Mesendoderm (in vitro differentiated cells): ENCODE results near the gene GASK1B.
A peak's percentile ranks its signal among the peaks of the same experiment; 100 is the strongest.

ENCODE experiments used
- DNase-seq: peaks from one replicate; pipeline ENCODE4 v3.0.0; 2013
- H2AK5ac ChIP-seq: 2 replicates; pipeline ENCODE4 v1.6.1; 2013; ENCODE audit warnings: low read length, inconsistent platforms
- H2BK120ac ChIP-seq: 2 replicates; pipeline ENCODE4 v1.6.1; 2013; ENCODE audit warnings: low read depth, mild to moderate bottlenecking, low read length, moderate library complexity, mixed read lengths
- H2BK15ac ChIP-seq: replicated peaks from 2 replicates; pipeline ENCODE4 v1.6.1; 2013; ENCODE audit warnings: low read depth, mild to moderate bottlenecking, moderate library complexity
- H2BK5ac ChIP-seq: 2 replicates; pipeline ENCODE4 v1.6.1; 2013; ENCODE audit warnings: low read length, inconsistent platforms
- H3K18ac ChIP-seq: 2 replicates; pipeline ENCODE4 v1.6.1; 2013; ENCODE audit warnings: mild to moderate bottlenecking, low read length, mixed read lengths
- H3K23ac ChIP-seq: one replicate; pipeline ENCODE4 v1.6.1; 2013; ENCODE audit warnings: low read length
- H3K27ac ChIP-seq: 2 replicates; pipeline ENCODE4 v1.5.1; 2013; ENCODE audit warnings: low read depth, mild to moderate bottlenecking, inconsistent platforms, low read length, moderate library complexity
- H3K27me3 ChIP-seq: 2 replicates; pipeline ENCODE4 v1.6.1; 2013; ENCODE audit warnings: low read length, control low read depth, mild to moderate bottlenecking, inconsistent platforms; ENCODE audit not compliant: insufficient read depth, poor library complexity
- H3K36me3 ChIP-seq: 2 replicates; pipeline ENCODE4 v1.6.1; 2013; ENCODE audit warnings: low read length, inconsistent platforms; ENCODE audit not compliant: control insufficient read depth, insufficient read depth
- H3K4ac ChIP-seq: one replicate; pipeline ENCODE4 v1.6.1; 2013; ENCODE audit warnings: low read depth, mild to moderate bottlenecking, low read length, moderate library complexity
- H3K4me1 ChIP-seq: 2 replicates; pipeline ENCODE4 v1.6.1; 2013; ENCODE audit warnings: low read depth, low read length, inconsistent platforms; ENCODE audit not compliant: control insufficient read depth
- H3K4me2 ChIP-seq: 2 replicates; pipeline ENCODE4 v1.6.1; 2013; ENCODE audit warnings: low read length
- H3K4me3 ChIP-seq: 2 replicates; pipeline ENCODE4 v1.5.1; 2013; ENCODE audit warnings: mild to moderate bottlenecking, low read length
- H3K56ac ChIP-seq: one replicate; pipeline ENCODE4 v1.6.1; 2013; ENCODE audit warnings: low read length
- H3K79me1 ChIP-seq: 2 replicates; pipeline ENCODE4 v1.6.1; 2013; ENCODE audit warnings: low read length, inconsistent platforms
- H3K79me2 ChIP-seq: 2 replicates; pipeline ENCODE4 v1.6.1; 2013; ENCODE audit warnings: mild to moderate bottlenecking, low read length; ENCODE audit not compliant: control insufficient read depth, insufficient read depth
- H3K9ac ChIP-seq: 2 replicates; pipeline ENCODE4 v1.6.1; 2013; ENCODE audit warnings: low read length, inconsistent platforms
- H4K5ac ChIP-seq: one replicate; pipeline ENCODE4 v1.6.1; 2013; ENCODE audit warnings: low read length
- H4K8ac ChIP-seq: one replicate; pipeline ENCODE4 v1.6.1; 2013; ENCODE audit warnings: low read depth, mild to moderate bottlenecking, control low read depth, low read length, moderate library complexity
- WGBS: extraction: QIAGEN DNeasy Blood & Tissue Kit; methylation state at CpG from one replicate; pipeline ENCODE4 v1.1.7; 2013; ENCODE audit warnings: low lambda C conversion rate, missing lambda C conversion rate; ENCODE audit not compliant: insufficient coverage; ENCODE audit errors: extremely low coverage; 5-methylcytosine and 5-hydroxymethylcytosine counted together

The GASK1B gene

GRCh38 chr4:158211222-158211621 lies 38.4 kb upstream of the GASK1B start:
- no CpG with 5 or more reads among the region's 3 CpGs for WGBS
- no peaks in the 10 kb centered on the region for H3K79me2 ChIP-seq
- H3K27me3 ChIP-seq, result no peaks in the 10 kb centered on the region
- no peak overlapping the region for H3K4me2 ChIP-seq
- H2BK15ac ChIP-seq, result no peak overlapping the region
- no peaks in the 10 kb centered on the region for H3K36me3 ChIP-seq
- no peaks in the 10 kb centered on the region for H3K79me1 ChIP-seq
- H4K8ac ChIP-seq, result no peak overlapping the region
- no peak overlapping the region for H3K27ac ChIP-seq
- H3K23ac ChIP-seq, result no peak overlapping the region
- H2AK5ac ChIP-seq, result no peak overlapping the region
- no peak overlapping the region for H3K56ac ChIP-seq
- H2BK5ac ChIP-seq, result no peak overlapping the region
- H3K4me1 ChIP-seq, result peaks cover 2% of the 10 kb centered on the region
- H3K9ac ChIP-seq, result no peak overlapping the region
- no peak overlapping the region for H3K4me3 ChIP-seq
- no peak overlapping the region for H4K5ac ChIP-seq
- H3K18ac ChIP-seq, result no peak overlapping the region
- peak; percentile 50 for DNase-seq
- H2BK120ac ChIP-seq, result no peak overlapping the region
- H3K4ac ChIP-seq, result no peak overlapping the region

GRCh38 chr4:158209825-158210807 lies 37.3 kb upstream of the GASK1B start, which contains the start of gene TMEM144:
Gene TMEM144 (plus strand): TSS chr4:158210486. CDS start chr4:158212668, 2,182 bp downstream.
- Histone ChIP-seq H3K36me3 (no peaks in the 10 kb centered on the region), H2BK5ac (no peak within 1 kb of the TSS), H3K56ac (peak within 1 kb of the TSS; percentile 80), H3K4me3 (no peak within 1 kb of the TSS), H3K79me1 (no peaks in the 10 kb centered on the region), H2AK5ac (no peak within 1 kb of the TSS), H2BK15ac (no peak within 1 kb of the TSS), H3K4me2 (peak within 1 kb of the TSS; percentile 43), H2BK120ac (no peak within 1 kb of the TSS), H3K18ac (no peak within 1 kb of the TSS), H3K4me1 (peaks cover 2% of the 10 kb centered on the region), H3K23ac (no peak within 1 kb of the TSS), H3K79me2 (no peaks in the 10 kb centered on the region), H3K4ac (no peak within 1 kb of the TSS), H4K5ac (no peak within 1 kb of the TSS), H3K27me3 (no peaks in the 10 kb centered on the region), H3K27ac (no peak within 1 kb of the TSS), H3K9ac (peak within 1 kb of the TSS; percentile 21), H4K8ac (no peak within 1 kb of the TSS)
- WGBS, result no CpG with 5 or more reads among the region's 34 CpGs
- DNase-seq, result peak; percentile 94

GRCh38 chr4:158208963-158209640 lies 36.3 kb upstream of the GASK1B start:
- no peak overlapping the region for H3K23ac ChIP-seq
- no peak overlapping the region for H3K56ac ChIP-seq
- DNase-seq, result peak; percentile 13
- H2BK5ac ChIP-seq, result no peak overlapping the region
- H3K27ac ChIP-seq, result no peak overlapping the region
- H3K27me3 ChIP-seq, result no peaks in the 10 kb centered on the region
- WGBS, result no CpG with 5 or more reads among the region's 5 CpGs
- no peak overlapping the region for H2AK5ac ChIP-seq
- no peak overlapping the region for H3K4me2 ChIP-seq
- no peak overlapping the region for H3K9ac ChIP-seq
- no peak overlapping the region for H3K4me3 ChIP-seq
- no peak overlapping the region for H3K4ac ChIP-seq
- no peak overlapping the region for H2BK120ac ChIP-seq
- peaks cover 2% of the 10 kb centered on the region for H3K4me1 ChIP-seq
- H3K79me2 ChIP-seq, result no peaks in the 10 kb centered on the region
- H3K36me3 ChIP-seq, result no peaks in the 10 kb centered on the region
- H4K8ac ChIP-seq, result no peak overlapping the region
- H2BK15ac ChIP-seq, result no peak overlapping the region
- no peak overlapping the region for H3K18ac ChIP-seq
- no peaks in the 10 kb centered on the region for H3K79me1 ChIP-seq
- no peak overlapping the region for H4K5ac ChIP-seq

DNA sequence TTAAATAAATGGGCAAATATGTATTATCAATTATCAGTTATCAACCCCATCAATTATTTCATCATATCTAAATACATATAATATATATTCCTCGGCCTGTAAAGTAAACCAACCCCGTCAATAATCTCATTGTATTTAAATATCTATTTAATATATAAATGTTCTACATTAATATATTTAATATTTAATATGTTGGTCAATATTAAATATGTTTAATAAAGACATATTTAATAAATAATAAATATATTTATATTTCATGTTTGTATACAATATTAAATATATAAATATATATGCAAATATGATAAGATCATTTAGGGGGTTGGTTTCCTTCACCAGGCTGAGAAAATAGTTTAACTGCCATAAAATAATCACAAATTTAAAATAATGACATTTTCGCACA lies 31.1 kb upstream of the GASK1B start:
- H3K79me2 ChIP-seq, result no peaks in the 10 kb centered on the region
- no peaks in the 10 kb centered on the region for H3K4me1 ChIP-seq
- H3K56ac ChIP-seq, result no peak overlapping the region
- no peak overlapping the region for H3K9ac ChIP-seq
- H3K27me3 ChIP-seq, result no peaks in the 10 kb centered on the region
- H3K4me3 ChIP-seq, result no peak overlapping the region
- no peak overlapping the region for H2BK5ac ChIP-seq
- no peaks in the 10 kb centered on the region for H3K36me3 ChIP-seq
- no peak overlapping the region for H2AK5ac ChIP-seq
- no peak overlapping the region for H4K5ac ChIP-seq
- H3K4ac ChIP-seq, result no peak overlapping the region
- H3K18ac ChIP-seq, result no peak overlapping the region
- H3K4me2 ChIP-seq, result no peak overlapping the region
- H3K79me1 ChIP-seq, result no peaks in the 10 kb centered on the region
- H4K8ac ChIP-seq, result no peak overlapping the region
- DNase-seq, result no peak
- H3K27ac ChIP-seq, result no peak overlapping the region
- WGBS, result 93% methylated on average over 2 of the region's 3 CpGs
- H3K23ac ChIP-seq, result no peak overlapping the region
- H2BK15ac ChIP-seq, result no peak overlapping the region
- no peak overlapping the region for H2BK120ac ChIP-seq

DNA sequence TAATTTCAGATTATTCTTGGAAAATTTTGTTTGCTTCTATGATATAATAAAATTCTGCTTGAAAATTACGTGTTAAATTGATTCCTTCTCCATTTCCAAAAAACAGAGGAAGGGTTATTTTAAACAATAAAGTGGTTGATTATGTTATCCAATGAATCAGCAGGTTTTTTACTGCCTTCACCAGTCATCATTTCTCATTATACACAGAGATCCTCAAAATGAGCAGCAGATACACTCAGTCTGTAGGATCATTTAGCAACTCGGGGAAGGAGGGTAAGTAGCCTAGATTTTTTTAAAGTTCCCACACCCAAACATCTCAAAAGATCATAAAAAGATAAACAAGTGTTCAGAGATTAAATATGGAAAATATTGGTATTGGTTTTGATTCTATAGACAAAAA lies 30.6 kb upstream of the GASK1B start:
- H2AK5ac ChIP-seq, result no peak overlapping the region
- H3K79me2 ChIP-seq, result no peaks in the 10 kb centered on the region
- H3K36me3 ChIP-seq, result no peaks in the 10 kb centered on the region
- no peak overlapping the region for H3K56ac ChIP-seq
- H3K27me3 ChIP-seq, result no peaks in the 10 kb centered on the region
- H3K9ac ChIP-seq, result no peak overlapping the region
- no peak overlapping the region for H3K4ac ChIP-seq
- DNase-seq, result no peak
- H3K4me1 ChIP-seq, result no peaks in the 10 kb centered on the region
- H3K4me3 ChIP-seq, result no peak overlapping the region
- no peak overlapping the region for H3K18ac ChIP-seq
- H2BK120ac ChIP-seq, result no peak overlapping the region
- H3K27ac ChIP-seq, result no peak overlapping the region
- no peak overlapping the region for H4K5ac ChIP-seq
- no peak overlapping the region for H2BK5ac ChIP-seq
- WGBS, result no CpG with 5 or more reads among the region's 2 CpGs
- H3K4me2 ChIP-seq, result no peak overlapping the region
- no peaks in the 10 kb centered on the region for H3K79me1 ChIP-seq
- no peak overlapping the region for H4K8ac ChIP-seq
- no peak overlapping the region for H2BK15ac ChIP-seq
- no peak overlapping the region for H3K23ac ChIP-seq
